Activated CD4-positive, alpha-beta T cell treated with anti-CD3 and anti-CD28 coated beads for 36 hours (primary cell): Measurements from ENCODE around the gene PHGDH. TPM values are rescaled to one million over a fixed set of nuclear protein-coding genes. Genes with fewer than 3 reads are reported as not detected.

ENCODE experiments used
- ATAC-seq: fragments of 200-7000 bp; cut with Tn5 transposase; one replicate; pipeline ENCODE4 v1.10.0; 2021; ENCODE audit warnings: mild to moderate bottlenecking, moderate library complexity
- CTCF ChIA-PET: fragments of 350-600 bp; sonication (Branson Sonifier 250); formaldehyde crosslinking; loops from one replicate; lab custom pipeline; 2021; ENCODE audit warnings: antibody characterized with exemption; lab: Charles Lee
- POLR2A ChIA-PET: fragments of 350-600 bp; sonication (Branson Sonifier 250); formaldehyde crosslinking; loops from one replicate; lab custom pipeline; 2021; ENCODE audit warnings: antibody characterized with exemption, inconsistent platforms; lab: Charles Lee
- DNase-seq: peaks from one replicate; pipeline ENCODE4 v3.0.0-alpha.2; 2020
- H3K27ac Mint-ChIP-seq: one replicate; pipeline ENCODE4 v1.8.0; 2021; ENCODE audit warnings: mixed read lengths
- H3K27me3 Mint-ChIP-seq: one replicate; pipeline ENCODE4 v1.8.0; 2021; ENCODE audit warnings: mixed read lengths
- H3K36me3 Mint-ChIP-seq: one replicate; pipeline ENCODE4 v1.8.0; 2021; ENCODE audit warnings: low read depth, mixed read lengths
- H3K4me1 Mint-ChIP-seq: one replicate; pipeline ENCODE4 v1.8.0; 2021; ENCODE audit warnings: mixed read lengths
- H3K4me3 Mint-ChIP-seq: one replicate; pipeline ENCODE4 v1.8.0; 2021; ENCODE audit warnings: mild to moderate bottlenecking, moderate library complexity, mixed read lengths
- H3K9me3 Mint-ChIP-seq: one replicate; pipeline ENCODE4 v1.8.0; 2021; ENCODE audit warnings: low read depth, mixed read lengths
- intact Hi-C, 2 experiments: fragments of 100-400 bp; cut with DNase I in 1 of 2; cut with micrococcal nuclease in 1 of 2; formaldehyde crosslinking; loops; one replicate each; pipeline versions ENCODE4 v1.14.2 to v1.15.1; 2022 to 2024; cut with DNase I, micrococcal nuclease
- total RNA-seq, 2 experiments: library from RNA; stranded (reverse); gene quantifications; one replicate each; pipeline ENCODE4 v1.2.3, GENCODE V29; 2021

The PHGDH gene
- total RNA-seq: 100 to 1,000 TPM; 198 to 259 TPM

DNA sequence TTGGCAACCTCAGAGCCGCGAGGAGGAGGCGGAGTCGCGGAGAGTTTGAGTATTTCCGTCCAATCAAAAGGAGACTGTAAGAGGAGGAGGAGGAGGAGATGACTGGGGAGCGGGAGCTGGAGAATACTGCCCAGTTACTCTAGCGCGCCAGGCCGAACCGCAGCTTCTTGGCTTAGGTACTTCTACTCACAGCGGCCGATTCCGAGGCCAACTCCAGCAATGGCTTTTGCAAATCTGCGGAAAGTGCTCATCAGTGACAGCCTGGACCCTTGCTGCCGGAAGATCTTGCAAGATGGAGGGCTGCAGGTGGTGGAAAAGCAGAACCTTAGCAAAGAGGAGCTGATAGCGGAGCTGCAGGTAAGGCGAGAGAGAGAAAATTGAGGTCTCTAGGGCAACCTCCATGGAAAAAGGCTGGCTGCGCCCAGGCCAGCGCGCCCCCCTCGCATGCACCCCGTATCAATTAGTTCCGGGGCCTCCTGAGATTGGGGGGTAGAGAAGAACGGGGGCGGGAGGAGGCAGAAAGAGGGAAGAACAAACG lies at the start of gene PHGDH:
Gene PHGDH, plus strand, starts transcription at position 131 of the 538 bp plus-strand sequence. Its CDS starts 89 bp downstream, at position 220.
- ATAC-seq: peak; percentile 91
- peak; percentile 85 for DNase-seq
- peaks cover 9% of the 10 kb centered on the region for H3K27me3 Mint-ChIP-seq
- H3K9me3 Mint-ChIP-seq: no peaks in the 10 kb centered on the region
- H3K4me1 Mint-ChIP-seq: peaks cover 30% of the 10 kb centered on the region
- peak within 1 kb of the TSS; percentile 96 for H3K27ac Mint-ChIP-seq
- peak within 1 kb of the TSS; percentile 95 for H3K4me3 Mint-ChIP-seq
- POLR2A ChIA-PET: interaction anchor here (1.0 kb wide), 1 partner anchor 34 kb away, joined by 3 read pairs; no protein-coding TSS in a partner anchor
- H3K36me3 Mint-ChIP-seq: peaks cover 35% of the 10 kb centered on the region
- CTCF ChIA-PET: interaction anchor here (0.8 to 1.2 kb wide), 5 partner anchors 27 to 97 kb away, joined by 3 to 5 read pairs (median 3); no protein-coding TSS in a partner anchor
- intact Hi-C loops: loop anchor here (5.0 kb wide), 3 partner anchors 65 to 1785 kb away; partner anchors contain the start of genes GDAP2 (in 1 of the 2), WARS2 (in 1 of the 2), WDR3 (in 1 of the 2) and ZNF697 (in 1 of the 2)

GRCh38 chr1:119662034-119662437 lies 49.7 kb upstream of the PHGDH start:
- intact Hi-C loops: no loop called here
- no peaks in the 10 kb centered on the region for H3K36me3 Mint-ChIP-seq

GRCh38 chr1:119664067-119664466 lies 47.7 kb upstream of the PHGDH start:
- Mint-ChIP-seq H3K9me3 (no peaks in the 10 kb centered on the region), H3K4me1 (peaks cover 4% of the 10 kb centered on the region), H3K4me3 (no peak overlapping the region), H3K27me3 (peaks cover 14% of the 10 kb centered on the region), H3K36me3 (no peaks in the 10 kb centered on the region), H3K27ac (no peak overlapping the region)
- ChIA-PET CTCF (interaction anchor here (1.4 kb wide), 1 partner anchor 12 kb away, joined by 6 read pairs; no protein-coding TSS in a partner anchor), POLR2A (no interaction called here)
- DNase-seq: no peak
- intact Hi-C loops: no loop called here
- no peak for ATAC-seq

More at GRCh38 chr1:119662034-119662437, 49.7 kb upstream of the PHGDH start:
- CTCF ChIA-PET: interaction anchor here (1.0 to 4.0 kb wide), 5 partner anchors 10 to 47 kb away, joined by 3 to 29 read pairs (median 7); no protein-coding TSS in a partner anchor
- no peak for ATAC-seq
- Mint-ChIP-seq H3K27me3 (peaks cover 16% of the 10 kb centered on the region), H3K9me3 (no peaks in the 10 kb centered on the region), H3K27ac (no peak overlapping the region), H3K4me1 (peaks cover 4% of the 10 kb centered on the region), H3K4me3 (no peak overlapping the region)
- no peak for DNase-seq
- POLR2A ChIA-PET: no interaction called here

DNA sequence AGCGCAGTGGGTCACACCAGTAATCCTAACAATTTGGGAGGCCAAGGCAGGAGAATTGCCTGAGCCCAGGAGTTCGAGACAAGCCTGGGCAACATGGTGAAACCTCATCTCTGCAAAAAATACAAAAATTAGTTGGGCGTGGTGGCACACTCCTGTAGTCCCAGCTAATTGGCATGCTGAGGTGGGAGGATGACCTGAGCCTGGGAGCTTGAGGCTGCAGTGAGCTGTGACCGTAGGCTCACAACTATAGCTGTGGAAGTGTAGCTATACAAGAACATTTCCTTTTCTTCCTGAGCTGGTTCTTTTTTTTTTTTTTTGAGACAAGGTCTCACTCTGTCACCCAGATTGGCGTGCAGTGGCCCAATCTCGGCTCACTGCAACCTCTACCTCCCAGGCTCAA lies 44.6 kb upstream of the PHGDH start:
- POLR2A ChIA-PET: no interaction called here
- intact Hi-C loops: no loop called here
- DNase-seq: no peak
- CTCF ChIA-PET: interaction anchor here (0.6 kb wide), 1 partner anchor 22 kb away, joined by 3 read pairs; no protein-coding TSS in a partner anchor
- Mint-ChIP-seq H3K4me1 (peaks cover under 1% of the 10 kb centered on the region), H3K27me3 (peaks cover 7% of the 10 kb centered on the region), H3K27ac (no peak overlapping the region), H3K36me3 (no peaks in the 10 kb centered on the region), H3K4me3 (no peak overlapping the region), H3K9me3 (no peaks in the 10 kb centered on the region)
- no peak for ATAC-seq

GRCh38 chr1:119670898-119671297 lies 40.8 kb upstream of the PHGDH start:
- ATAC-seq: no peak
- no peak overlapping the region for H3K4me3 Mint-ChIP-seq
- ChIA-PET CTCF (interaction anchor here (2.3 kb wide), 1 partner anchor 9 kb away, joined by 7 read pairs; no protein-coding TSS in a partner anchor), POLR2A (no interaction called here)
- no peak overlapping the region for H3K27ac Mint-ChIP-seq
- no peaks in the 10 kb centered on the region for H3K4me1 Mint-ChIP-seq
- DNase-seq: no peak
- H3K36me3 Mint-ChIP-seq: no peaks in the 10 kb centered on the region
- intact Hi-C loops: loop anchor here in 1 of 2 experiments (10.0 kb wide), 1 partner anchor 396 kb away; no protein-coding TSS in a partner anchor
- no peaks in the 10 kb centered on the region for H3K9me3 Mint-ChIP-seq
- H3K27me3 Mint-ChIP-seq: peaks cover 12% of the 10 kb centered on the region

DNA sequence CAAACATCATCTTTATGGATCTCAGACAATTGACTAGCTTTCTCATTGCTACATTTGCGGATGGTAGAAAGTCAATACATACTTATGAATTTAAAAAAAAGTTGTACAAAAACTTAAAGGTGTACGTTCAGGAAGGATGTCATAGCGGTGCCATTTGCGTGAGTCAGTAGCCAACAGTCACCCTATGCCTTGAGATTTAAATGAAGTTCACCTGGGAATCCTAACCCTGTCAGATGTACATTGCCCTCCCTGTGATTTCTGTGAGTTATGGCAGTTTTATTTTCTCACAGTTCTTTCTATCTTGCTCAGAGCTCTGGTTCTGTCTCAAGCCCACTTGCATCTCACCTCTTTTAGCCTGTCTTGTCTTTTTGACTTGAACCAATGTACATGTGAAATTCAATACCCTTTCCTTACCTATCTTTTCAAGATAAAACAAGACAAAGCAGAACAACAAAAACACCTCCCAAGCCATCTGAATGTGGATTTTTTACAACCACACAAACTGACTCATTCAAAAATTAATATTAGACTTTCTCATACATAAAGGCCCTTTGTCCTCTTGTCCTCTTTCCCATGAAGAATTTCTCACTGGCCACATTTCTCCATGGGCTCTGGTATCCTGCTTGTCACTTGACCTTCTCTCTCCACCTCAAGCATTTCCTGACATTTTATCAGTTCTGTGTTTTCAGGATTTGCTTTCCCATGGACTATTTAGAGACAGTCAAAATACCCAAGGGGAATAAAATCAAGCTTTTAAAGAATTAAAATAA lies 38.4 kb upstream of the PHGDH start:
- intact Hi-C loops: loop anchor here in 1 of 2 experiments (10.0 kb wide), 1 partner anchor 399 kb away; no protein-coding TSS in a partner anchor
- H3K4me1 Mint-ChIP-seq: no peaks in the 10 kb centered on the region
- H3K27ac Mint-ChIP-seq: no peak overlapping the region
- DNase-seq (no peak), ATAC-seq (no peak)
- ChIA-PET CTCF (interaction anchor here (2.3 to 4.3 kb wide), 5 partner anchors 11 to 63 kb away, joined by 7 to 41 read pairs (median 29); no protein-coding TSS in a partner anchor), POLR2A (no interaction called here)
- peaks cover 12% of the 10 kb centered on the region for H3K27me3 Mint-ChIP-seq
- no peak overlapping the region for H3K4me3 Mint-ChIP-seq
- H3K9me3 Mint-ChIP-seq: no peaks in the 10 kb centered on the region
- H3K36me3 Mint-ChIP-seq: no peaks in the 10 kb centered on the region

- CTCF ChIA-PET: interaction anchor here (0.9 to 4.3 kb wide), 11 partner anchors 10 to 70 kb away, joined by 3 to 41 read pairs (median 6); partner anchors contain the start of gene ZNF697
- intact Hi-C loops: loop anchor here in 1 of 2 experiments (10.0 kb wide), 1 partner anchor 399 kb away; no protein-coding TSS in a partner anchor
These were observed 37.6 kb upstream of the PHGDH start for GRCh38 chr1:119674111-119674526.

DNA sequence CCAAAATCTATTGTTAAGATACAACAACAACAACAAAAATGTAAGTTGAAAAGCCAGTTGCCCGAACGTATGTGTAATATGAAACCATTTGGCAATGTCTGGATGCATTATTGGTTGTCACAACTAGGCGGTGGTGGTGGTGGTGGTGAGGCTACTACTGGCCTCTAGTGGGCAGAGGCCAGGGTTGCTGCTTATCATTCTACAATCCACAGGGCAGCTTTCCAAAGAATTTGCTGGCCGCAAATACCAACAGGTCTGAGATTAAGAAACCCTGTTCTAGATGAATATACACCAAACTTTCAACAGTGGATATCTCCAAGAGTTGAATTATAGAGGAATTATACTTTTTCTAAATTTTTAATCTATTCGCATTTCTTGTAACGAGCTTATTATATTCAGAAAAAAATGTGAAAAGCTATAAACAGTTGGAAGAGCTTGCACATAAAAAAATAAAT lies 36.9 kb upstream of the PHGDH start:
- no peak overlapping the region for H3K4me3 Mint-ChIP-seq
- DNase-seq (no peak), ATAC-seq (no peak)

More at GRCh38 chr1:119674111-119674526, 37.6 kb upstream of the PHGDH start:
- H3K36me3 Mint-ChIP-seq: no peaks in the 10 kb centered on the region
- ATAC-seq (no peak), DNase-seq (no peak)
- POLR2A ChIA-PET: no interaction called here
- no peak overlapping the region for H3K27ac Mint-ChIP-seq
- H3K9me3 Mint-ChIP-seq: no peaks in the 10 kb centered on the region
- no peaks in the 10 kb centered on the region for H3K4me1 Mint-ChIP-seq
- H3K4me3 Mint-ChIP-seq: no peak overlapping the region
- peaks cover 12% of the 10 kb centered on the region for H3K27me3 Mint-ChIP-seq

GRCh38 chr1:119675349-119676345 lies 36.1 kb upstream of the PHGDH start:
- H3K27ac Mint-ChIP-seq: no peak overlapping the region

More for the DNA sequence above, 36.9 kb upstream of the PHGDH start:
- POLR2A ChIA-PET: no interaction called here
- no peaks in the 10 kb centered on the region for H3K9me3 Mint-ChIP-seq
- no peak overlapping the region for H3K27ac Mint-ChIP-seq
- no peaks in the 10 kb centered on the region for H3K4me1 Mint-ChIP-seq
- H3K27me3 Mint-ChIP-seq: peaks cover 15% of the 10 kb centered on the region
- H3K36me3 Mint-ChIP-seq: no peaks in the 10 kb centered on the region
- CTCF ChIA-PET: interaction anchor here (0.6 to 4.3 kb wide), 25 partner anchors 9 to 594 kb away, joined by 3 to 41 read pairs (median 3); partner anchors contain the start of gene ZNF697
- intact Hi-C loops: loop anchor here (1.0 to 10.0 kb wide), 2 partner anchors 62 to 400 kb away; no protein-coding TSS in a partner anchor

More at GRCh38 chr1:119675349-119676345, 36.1 kb upstream of the PHGDH start:
- peak; percentile 82 for DNase-seq
- ATAC-seq: peak; percentile 68
- peaks cover 17% of the 10 kb centered on the region for H3K27me3 Mint-ChIP-seq
- POLR2A ChIA-PET: no interaction called here
- no peaks in the 10 kb centered on the region for H3K9me3 Mint-ChIP-seq
- CTCF ChIA-PET: interaction anchor here (0.6 to 4.3 kb wide), 26 partner anchors 8 to 1186 kb away, joined by 3 to 41 read pairs (median 3); partner anchors contain the start of genes PHGDH and ZNF697
- H3K4me3 Mint-ChIP-seq: peak overlapping the region; percentile 32
- H3K36me3 Mint-ChIP-seq: no peaks in the 10 kb centered on the region
- H3K4me1 Mint-ChIP-seq: no peaks in the 10 kb centered on the region
- intact Hi-C loops: loop anchor here (1.0 to 10.0 kb wide), 2 partner anchors 62 to 401 kb away; no protein-coding TSS in a partner anchor
